HG03039 (cell line): ENCODE data around the gene SUN2.

Source experiments
- ATAC-seq: cut with Tn5 transposase; IDR thresholded peaks from one replicate; pipeline ENCODE4 v1.9.1; 2021; ENCODE audit warnings: mild to moderate bottlenecking, moderate library complexity; ENCODE audit not compliant: unreplicated experiment

The SUN2 gene

GRCh38 chr22:38699143-38699542, 56.7 kb downstream of the SUN2 start:
- no peak for ATAC-seq

- ATAC-seq: no peak
These were observed 57.2 kb downstream of the SUN2 start for GRCh38 chr22:38698407-38699094.

- ATAC-seq: no peak
These were observed 58.2 kb downstream of the SUN2 start for GRCh38 chr22:38697425-38698089.

GRCh38 chr22:38696606-38697424, 59.0 kb downstream of the SUN2 start:
- ATAC-seq: no peak

GRCh38 chr22:38694940-38695339, 60.9 kb downstream of the SUN2 start:
- no peak for ATAC-seq

- ATAC-seq: no peak
These were observed 61.7 kb downstream of the SUN2 start for GRCh38 chr22:38694049-38694448.

- no peak for ATAC-seq
These were observed 66.1 kb downstream of the SUN2 start for GRCh38 chr22:38689651-38690050.

GRCh38 chr22:38685761-38686160, 70.0 kb downstream of the SUN2 start:
- ATAC-seq: no peak

- ATAC-seq: no peak
These were observed 70.9 kb downstream of the SUN2 start for GRCh38 chr22:38684895-38685294.
